HCEC 1CT (cell line): ENCODE results near the gene CAV2.

Experiments
- DNase-seq: peaks from one replicate; pipeline ENCODE4 v3.0.0-alpha.2; 2017

CAV2 gene

GRCh38 chr7:116525298-116525912 is 25.9 kb downstream of the CAV2 start:
- DNase-seq = no peak

GRCh38 chr7:116525913-116526861 is 26.6 kb downstream of the CAV2 start:
- peak; percentile 89 for DNase-seq

- peak; percentile 35 for DNase-seq
These were observed 27.4 kb downstream of the CAV2 start for GRCh38 chr7:116526897-116527296.

GRCh38 chr7:116527521-116527920 is 28.0 kb downstream of the CAV2 start:
- peak; percentile 55 for DNase-seq

- DNase-seq = peak; percentile 95
These were observed 28.7 kb downstream of the CAV2 start for GRCh38 chr7:116528008-116528789.

- DNase-seq = no peak
These were observed 29.7 kb downstream of the CAV2 start for GRCh38 chr7:116529250-116529649.

GRCh38 chr7:116530107-116530820 is 30.7 kb downstream of the CAV2 start:
- peak; percentile 13 for DNase-seq

- no peak for DNase-seq
These were observed 32.7 kb downstream of the CAV2 start for GRCh38 chr7:116532102-116532688.

GRCh38 chr7:116534790-116535189 is 35.3 kb downstream of the CAV2 start:
- DNase-seq = no peak

GRCh38 chr7:116535416-116535815 is 35.9 kb downstream of the CAV2 start:
- DNase-seq = no peak

GRCh38 chr7:116538138-116538537 is 38.6 kb downstream of the CAV2 start:
- DNase-seq = no peak

GRCh38 chr7:116539879-116540278 is 40.3 kb downstream of the CAV2 start:
- no peak for DNase-seq

- no peak for DNase-seq
These were observed 41.2 kb downstream of the CAV2 start for GRCh38 chr7:116540743-116541142.

- DNase-seq = no peak
These were observed 42.4 kb downstream of the CAV2 start for GRCh38 chr7:116541951-116542350.

GRCh38 chr7:116542618-116543017 is 43.1 kb downstream of the CAV2 start:
- DNase-seq = no peak

GRCh38 chr7:116543664-116544063 is 44.1 kb downstream of the CAV2 start:
- DNase-seq = peak; percentile 84

- no peak for DNase-seq
These were observed 44.9 kb downstream of the CAV2 start for GRCh38 chr7:116544487-116544886.

- no peak for DNase-seq
These were observed 46.0 kb downstream of the CAV2 start for GRCh38 chr7:116545411-116545993.

- DNase-seq = no peak
These were observed 46.5 kb downstream of the CAV2 start for GRCh38 chr7:116546054-116546453.

- no peak for DNase-seq
These were observed 47.4 kb downstream of the CAV2 start for GRCh38 chr7:116546916-116547315.

GRCh38 chr7:116547347-116547746 is 47.8 kb downstream of the CAV2 start:
- peak; percentile 80 for DNase-seq

- DNase-seq = no peak
These were observed 49.0 kb downstream of the CAV2 start for GRCh38 chr7:116548506-116548905.
